Activated B cell treated with CpG ODN at 0.5 μM for 24 hours (primary cell): ENCODE measurements around the gene NTN4. TPM values are rescaled to one million over a fixed set of nuclear protein-coding genes. Genes with fewer than 3 reads are reported as not detected.

ENCODE experiments used
- ATAC-seq: fragments of 200-7000 bp; cut with Tn5 transposase; one replicate; pipeline ENCODE4 v1.10.0; 2021; ENCODE audit warnings: low read depth, mild to moderate bottlenecking, moderate library complexity
- CTCF ChIA-PET: fragments of 350-600 bp; sonication (Branson Sonifier 250); formaldehyde crosslinking; loops from one replicate; lab custom pipeline; 2021; ENCODE audit warnings: antibody characterized with exemption; lab: Charles Lee
- POLR2A ChIA-PET: fragments of 350-600 bp; sonication (Branson Sonifier 250); formaldehyde crosslinking; loops from one replicate; lab custom pipeline; 2021; ENCODE audit warnings: antibody characterized with exemption; lab: Charles Lee
- DNase-seq: peaks from one replicate; pipeline ENCODE4 v3.0.0; 2022
- H3K27ac Mint-ChIP-seq: one replicate; pipeline ENCODE4 v1.8.0; 2020; ENCODE audit warnings: mixed read lengths
- H3K27me3 Mint-ChIP-seq: one replicate; pipeline ENCODE4 v1.8.0; 2021; ENCODE audit warnings: mixed read lengths
- H3K36me3 Mint-ChIP-seq: one replicate; pipeline ENCODE4 v1.8.0; 2021; ENCODE audit warnings: low read depth, mixed read lengths
- H3K4me1 Mint-ChIP-seq: one replicate; pipeline ENCODE4 v1.8.0; 2021; ENCODE audit warnings: mixed read lengths
- H3K4me3 Mint-ChIP-seq: one replicate; pipeline ENCODE4 v1.8.0; 2020; ENCODE audit warnings: mild to moderate bottlenecking, mixed read lengths
- H3K9me3 Mint-ChIP-seq: one replicate; pipeline ENCODE4 v1.8.0; 2020; ENCODE audit warnings: mixed read lengths
- intact Hi-C: fragments of 100-400 bp; cut with micrococcal nuclease; formaldehyde crosslinking; loops from one replicate; pipeline ENCODE4 v1.15.1; 2024
- total RNA-seq: library from RNA; stranded (reverse); gene quantifications from 2 replicates; pipeline ENCODE4 v1.2.3, GENCODE V29; 2022
- TF ChIP-seq, protein P1 (sequence below): fragments of 200-600 bp; IDR thresholded peaks from one replicate; pipeline ENCODE4 v1.8.0; 2022; ENCODE audit warnings: antibody characterized with exemption, mild to moderate bottlenecking

NTN4 gene
- total RNA-seq, 1 donor from 2014 or later: 0.20 TPM

DNA sequence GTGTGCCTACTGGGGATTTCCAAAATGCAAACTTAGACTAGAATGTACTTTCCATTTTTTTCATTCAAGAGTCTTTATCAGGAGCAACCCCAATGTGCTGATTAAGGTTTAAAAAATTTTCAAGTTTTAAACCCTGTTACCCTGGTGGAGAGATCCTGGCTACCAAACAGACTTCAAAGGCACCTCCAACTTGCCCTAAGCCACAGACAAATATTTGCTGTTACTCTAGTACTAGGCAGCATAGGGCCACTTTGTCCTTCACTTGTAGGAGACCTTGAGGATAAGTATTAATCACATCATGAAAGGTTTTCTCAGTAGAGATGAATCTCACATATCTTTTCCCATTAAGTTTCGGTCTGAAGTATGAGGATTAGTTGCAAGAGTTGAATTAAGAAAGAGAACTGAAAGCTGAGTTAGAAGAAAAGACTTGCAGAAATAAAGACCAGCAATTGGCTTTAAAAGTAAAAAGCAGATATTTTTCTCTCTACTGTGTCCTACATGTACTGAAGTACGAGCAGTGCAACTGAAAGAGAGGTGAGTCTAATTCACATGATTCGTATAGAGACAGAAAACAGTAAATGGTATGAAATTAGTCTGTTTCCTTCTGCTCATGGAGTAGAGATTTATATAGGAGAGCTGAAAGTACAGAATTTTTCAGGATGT is 28.3 kb downstream of the NTN4 start:
- TF ChIP-seq, protein P1, sequence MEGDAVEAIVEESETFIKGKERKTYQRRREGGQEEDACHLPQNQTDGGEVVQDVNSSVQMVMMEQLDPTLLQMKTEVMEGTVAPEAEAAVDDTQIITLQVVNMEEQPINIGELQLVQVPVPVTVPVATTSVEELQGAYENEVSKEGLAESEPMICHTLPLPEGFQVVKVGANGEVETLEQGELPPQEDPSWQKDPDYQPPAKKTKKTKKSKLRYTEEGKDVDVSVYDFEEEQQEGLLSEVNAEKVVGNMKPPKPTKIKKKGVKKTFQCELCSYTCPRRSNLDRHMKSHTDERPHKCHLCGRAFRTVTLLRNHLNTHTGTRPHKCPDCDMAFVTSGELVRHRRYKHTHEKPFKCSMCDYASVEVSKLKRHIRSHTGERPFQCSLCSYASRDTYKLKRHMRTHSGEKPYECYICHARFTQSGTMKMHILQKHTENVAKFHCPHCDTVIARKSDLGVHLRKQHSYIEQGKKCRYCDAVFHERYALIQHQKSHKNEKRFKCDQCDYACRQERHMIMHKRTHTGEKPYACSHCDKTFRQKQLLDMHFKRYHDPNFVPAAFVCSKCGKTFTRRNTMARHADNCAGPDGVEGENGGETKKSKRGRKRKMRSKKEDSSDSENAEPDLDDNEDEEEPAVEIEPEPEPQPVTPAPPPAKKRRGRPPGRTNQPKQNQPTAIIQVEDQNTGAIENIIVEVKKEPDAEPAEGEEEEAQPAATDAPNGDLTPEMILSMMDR: no peak
- ATAC-seq (no peak), DNase-seq (no peak)
- peaks cover 13% of the 10 kb centered on the region for H3K4me1 Mint-ChIP-seq
- no peaks in the 10 kb centered on the region for H3K9me3 Mint-ChIP-seq
- intact Hi-C loops: loop anchor here (5.0 kb wide), 1 partner anchor 60 kb away; no protein-coding TSS in a partner anchor
- peak overlapping the region; percentile 13 for H3K4me3 Mint-ChIP-seq
- CTCF ChIA-PET: interaction anchor here (0.7 kb wide), 1 partner anchor 181 kb away, joined by 3 read pairs; no protein-coding TSS in a partner anchor
- POLR2A ChIA-PET: no interaction called here
- no peaks in the 10 kb centered on the region for H3K36me3 Mint-ChIP-seq
- peaks cover 6% of the 10 kb centered on the region for H3K27me3 Mint-ChIP-seq
- no peak overlapping the region for H3K27ac Mint-ChIP-seq

DNA sequence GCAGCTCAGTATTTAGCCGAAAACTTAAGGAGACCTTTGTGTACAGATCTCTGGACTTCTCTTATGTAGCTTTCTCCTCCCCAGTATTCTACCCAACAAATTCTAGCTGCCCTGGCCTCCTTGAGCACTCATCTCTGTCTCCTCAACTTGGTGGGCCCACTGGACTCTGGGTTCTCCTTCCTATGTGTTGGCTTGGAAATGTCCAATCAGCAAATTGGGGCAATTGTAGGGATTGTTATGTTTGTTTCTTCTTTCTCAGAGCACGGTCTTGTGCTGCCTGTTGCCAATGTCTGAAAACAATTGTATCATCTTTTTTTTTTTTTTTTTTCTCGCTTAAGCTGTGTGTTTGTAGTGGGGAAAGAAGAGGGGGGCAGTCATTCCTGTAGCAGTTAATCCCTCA is 30.2 kb downstream of the NTN4 start:
- ChIA-PET POLR2A (no interaction called here), CTCF (no interaction called here)
- H3K9me3 Mint-ChIP-seq: no peaks in the 10 kb centered on the region
- TF ChIP-seq, protein P1: no peak
- no peaks in the 10 kb centered on the region for H3K36me3 Mint-ChIP-seq
- intact Hi-C loops: loop anchor here (5.0 kb wide), 1 partner anchor 58 kb away; no protein-coding TSS in a partner anchor
- H3K4me3 Mint-ChIP-seq: no peak overlapping the region
- ATAC-seq (no peak), DNase-seq (no peak)
- H3K4me1 Mint-ChIP-seq: peaks cover 13% of the 10 kb centered on the region
- no peak overlapping the region for H3K27ac Mint-ChIP-seq
- H3K27me3 Mint-ChIP-seq: peaks cover 5% of the 10 kb centered on the region

DNA sequence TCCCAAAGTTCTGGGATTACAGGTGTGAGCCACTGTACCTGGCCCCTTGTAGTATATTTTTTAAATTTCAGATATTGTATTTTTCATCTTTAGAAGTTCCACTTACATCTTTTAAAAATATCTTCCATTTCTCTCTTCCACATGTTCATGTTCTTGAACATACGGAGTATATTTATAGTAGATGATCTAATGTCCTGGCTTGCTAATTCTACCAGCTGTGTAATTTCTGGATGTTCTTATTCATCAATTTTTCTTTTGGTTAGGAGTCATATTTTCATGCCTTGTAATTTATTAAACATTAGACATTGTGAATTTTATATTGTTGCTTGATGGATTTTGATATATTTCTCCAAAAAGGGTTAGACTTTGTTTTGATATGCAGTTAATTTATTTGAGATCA is 30.8 kb downstream of the NTN4 start:
- no peaks in the 10 kb centered on the region for H3K36me3 Mint-ChIP-seq
- peaks cover 8% of the 10 kb centered on the region for H3K27me3 Mint-ChIP-seq
- no peak for DNase-seq
- no peaks in the 10 kb centered on the region for H3K9me3 Mint-ChIP-seq
- TF ChIP-seq, protein P1: no peak
- no peak overlapping the region for H3K4me3 Mint-ChIP-seq
- peaks cover 13% of the 10 kb centered on the region for H3K4me1 Mint-ChIP-seq
- ATAC-seq: no peak
- ChIA-PET CTCF (no interaction called here), POLR2A (no interaction called here)
- intact Hi-C loops: loop anchor here (5.0 kb wide), 1 partner anchor 57 kb away; no protein-coding TSS in a partner anchor
- no peak overlapping the region for H3K27ac Mint-ChIP-seq

DNA sequence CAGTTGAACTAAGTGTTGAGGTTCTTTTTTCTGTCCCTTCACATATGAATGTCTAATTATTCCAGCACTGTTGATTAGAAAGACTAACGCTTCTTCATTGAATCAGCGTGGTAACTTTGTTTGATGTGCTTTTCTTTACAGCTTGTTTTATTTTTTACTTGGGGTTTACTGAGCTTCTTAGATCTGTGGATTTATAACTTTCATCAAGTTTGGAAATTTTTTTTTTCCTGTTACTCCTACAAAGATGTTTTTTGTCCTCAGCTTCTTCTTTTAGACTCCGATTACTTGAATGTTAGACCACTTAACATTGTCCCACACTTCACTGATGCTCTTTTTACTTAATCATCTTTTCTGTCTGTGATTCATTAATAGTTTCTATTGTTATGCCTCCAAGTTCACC is 31.5 kb downstream of the NTN4 start:
- intact Hi-C loops: no loop called here
- H3K27ac Mint-ChIP-seq: no peak overlapping the region
- H3K4me3 Mint-ChIP-seq: no peak overlapping the region
- ChIA-PET POLR2A (no interaction called here), CTCF (no interaction called here)
- no peaks in the 10 kb centered on the region for H3K9me3 Mint-ChIP-seq
- H3K27me3 Mint-ChIP-seq: peaks cover 7% of the 10 kb centered on the region
- H3K4me1 Mint-ChIP-seq: peaks cover 13% of the 10 kb centered on the region
- TF ChIP-seq, protein P1: no peak
- ATAC-seq (no peak), DNase-seq (no peak)
- no peaks in the 10 kb centered on the region for H3K36me3 Mint-ChIP-seq

DNA sequence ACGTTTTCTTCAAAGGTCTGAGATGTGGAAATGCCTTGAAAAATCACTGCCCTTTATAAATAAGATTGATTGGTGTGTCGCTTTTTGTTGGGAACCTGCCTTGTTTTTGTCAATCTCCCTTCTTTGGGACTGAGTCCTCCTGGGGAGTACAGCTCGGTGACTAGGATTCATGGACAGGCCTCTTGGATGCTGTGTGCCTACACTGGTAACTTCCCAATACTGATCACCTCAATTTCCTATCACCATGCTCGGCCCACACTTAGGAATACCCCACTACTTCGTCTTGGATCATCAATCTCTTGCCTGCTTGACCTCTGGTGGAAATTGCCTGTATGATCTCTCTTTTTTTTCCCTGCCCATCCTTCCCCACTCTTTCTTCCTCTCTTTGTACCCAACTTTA is 34.2 kb downstream of the NTN4 start:
- ChIA-PET POLR2A (no interaction called here), CTCF (no interaction called here)
- TF ChIP-seq, protein P1: no peak
- Mint-ChIP-seq H3K4me3 (no peak overlapping the region), H3K9me3 (no peaks in the 10 kb centered on the region), H3K27me3 (peaks cover 3% of the 10 kb centered on the region), H3K36me3 (no peaks in the 10 kb centered on the region), H3K27ac (no peak overlapping the region), H3K4me1 (no peaks in the 10 kb centered on the region)
- ATAC-seq (no peak), DNase-seq (no peak)
- intact Hi-C loops: no loop called here
